Fibroblast of skin of right quadriceps (primary cell): ENCODE measurements around the gene C16orf96.

Experiments used
- DNase-seq: peaks from one replicate; pipeline ENCODE4 v3.0.0-alpha.2; 2013

The C16orf96 gene

GRCh38 chr16:4624015-4624826 is 68.1 kb downstream of the C16orf96 start, which contains the start of gene MGRN1:
TSS of gene MGRN1 (plus strand) at chr16:4624826. CDS start at chr16:4624961, 135 bp downstream.
- peak; percentile 97 for DNase-seq

DNA sequence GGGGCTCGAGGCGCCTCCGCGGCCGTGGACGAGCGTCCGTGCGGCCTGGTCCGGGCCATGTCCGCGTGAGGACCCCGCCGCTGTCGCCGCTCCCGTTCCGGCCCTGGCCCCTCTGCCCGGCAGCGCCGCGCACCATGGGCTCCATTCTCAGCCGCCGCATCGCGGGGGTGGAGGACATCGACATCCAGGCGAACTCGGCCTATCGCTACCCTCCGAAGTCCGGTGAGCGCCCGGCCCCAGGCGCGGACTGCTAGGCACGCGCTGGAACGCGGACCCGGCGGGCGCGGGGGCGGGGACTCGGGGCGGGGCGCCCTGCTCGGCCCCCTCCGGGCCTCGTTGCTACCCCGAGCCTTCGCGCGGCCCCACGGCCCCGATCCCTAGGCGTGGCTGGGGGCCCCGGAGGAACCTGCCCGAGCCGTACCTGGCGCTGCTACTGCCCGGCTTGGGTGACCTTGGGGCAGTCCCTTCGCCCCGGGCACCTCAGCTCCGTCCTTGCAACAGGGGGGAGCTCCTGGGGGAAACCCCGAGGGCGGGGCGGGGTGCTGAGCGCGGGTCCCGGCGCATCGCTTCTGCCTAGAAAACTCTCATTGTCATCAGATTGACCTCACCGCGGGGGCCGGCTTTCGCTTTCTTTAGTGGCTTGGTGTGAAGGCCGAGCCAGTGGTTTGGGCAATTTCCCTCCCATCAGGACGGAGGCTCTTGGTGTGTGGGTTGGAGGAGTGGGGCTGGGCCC is 68.9 kb downstream of the C16orf96 start:
- peak; percentile 38 for DNase-seq

DNA sequence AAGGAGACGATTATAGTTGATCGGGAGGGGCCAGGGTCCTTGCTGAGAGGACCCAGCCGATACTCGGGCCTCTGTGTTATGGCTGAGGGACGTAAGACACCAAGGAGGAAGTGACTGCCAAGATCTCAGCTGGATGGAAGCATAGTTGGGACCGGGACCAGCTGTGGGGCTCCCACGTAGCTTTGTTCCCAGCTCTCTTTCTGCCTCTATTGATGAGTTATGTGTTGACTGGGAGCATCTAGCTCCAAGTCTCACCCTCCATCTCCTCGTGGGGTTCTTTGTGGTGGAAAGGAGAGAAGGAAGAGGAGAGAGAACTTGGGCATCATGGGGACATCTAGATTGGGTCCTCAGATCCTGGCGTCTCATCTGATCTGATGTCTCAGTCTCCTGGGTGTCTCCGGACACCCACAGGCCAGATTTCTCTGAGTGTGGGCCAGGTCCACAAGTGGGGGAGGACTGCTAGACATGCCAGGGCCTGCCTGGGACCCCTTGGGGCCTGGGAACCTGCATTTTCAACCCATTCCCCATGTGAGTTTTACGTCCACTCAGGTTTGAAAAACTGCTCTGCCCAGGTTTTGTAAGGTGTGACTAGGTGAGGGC is 69.5 kb downstream of the C16orf96 start:
- DNase-seq = no peak

- DNase-seq = no peak
Observed at GRCh38 chr16:4626396-4626795, 70.3 kb downstream of the C16orf96 start.

- DNase-seq = no peak
Observed at GRCh38 chr16:4628283-4628682, 72.1 kb downstream of the C16orf96 start.

- DNase-seq = no peak
Observed at GRCh38 chr16:4631444-4631843, 75.3 kb downstream of the C16orf96 start.

DNA sequence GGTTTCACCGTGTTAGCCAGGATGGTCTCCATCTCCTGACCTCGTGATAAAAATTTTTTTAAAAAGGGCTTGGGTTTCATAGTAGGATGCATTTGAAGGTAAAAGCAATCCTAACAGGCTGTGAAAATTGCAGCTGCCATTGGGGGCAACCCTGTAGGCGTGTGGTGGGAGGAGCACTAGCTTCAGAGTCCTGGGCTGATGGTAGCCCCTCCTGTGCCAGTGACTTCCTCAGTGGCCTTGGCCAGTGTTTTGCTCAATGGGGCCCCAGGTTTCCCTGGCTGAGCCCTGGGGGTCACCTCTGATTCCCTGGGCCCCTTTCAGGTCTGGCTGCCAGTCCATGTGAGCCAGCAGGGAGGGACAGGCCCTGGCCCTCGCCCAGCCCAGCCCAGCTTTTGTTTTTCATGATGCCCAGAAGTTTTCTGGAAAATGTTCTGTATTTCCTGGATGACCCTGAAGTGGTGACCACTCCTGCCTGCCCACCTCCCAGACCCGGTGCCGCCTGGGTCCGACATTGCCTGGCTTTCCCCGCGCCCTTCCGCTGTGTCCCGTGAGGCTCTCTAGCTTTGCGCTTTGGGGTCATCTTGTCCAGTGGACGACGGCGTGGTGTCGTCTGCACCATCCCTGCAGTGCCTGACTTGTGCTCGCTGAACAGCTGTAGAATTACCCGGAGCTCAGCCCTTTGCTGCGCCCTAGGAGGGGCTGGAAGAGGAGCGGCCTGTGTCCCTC is 77.9 kb downstream of the C16orf96 start:
- DNase-seq = no peak

- no peak for DNase-seq
Observed at GRCh38 chr16:4634768-4635167, 78.6 kb downstream of the C16orf96 start.

DNA sequence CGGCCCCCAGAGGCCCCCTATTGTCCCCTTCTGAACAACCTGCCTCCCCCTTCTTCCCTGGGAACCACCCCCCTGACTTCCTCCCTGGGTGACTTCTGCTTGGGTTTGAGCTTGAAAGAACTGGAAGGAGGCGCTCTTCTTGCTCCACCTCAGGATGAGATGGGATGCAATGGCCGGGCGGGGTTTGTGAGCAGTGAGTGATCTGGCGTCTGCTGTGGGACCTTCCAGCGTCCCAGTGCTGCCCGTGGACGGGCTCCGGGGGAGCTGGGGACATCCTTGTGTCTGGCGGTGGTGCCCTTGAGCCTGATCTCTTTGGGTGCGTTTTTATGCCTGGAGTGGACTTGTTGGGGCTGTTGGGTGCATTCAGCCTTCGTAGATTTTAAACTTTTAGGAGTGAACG is 80.1 kb downstream of the C16orf96 start:
- DNase-seq = no peak

GRCh38 chr16:4637501-4638166 is 81.5 kb downstream of the C16orf96 start:
- no peak for DNase-seq

DNA sequence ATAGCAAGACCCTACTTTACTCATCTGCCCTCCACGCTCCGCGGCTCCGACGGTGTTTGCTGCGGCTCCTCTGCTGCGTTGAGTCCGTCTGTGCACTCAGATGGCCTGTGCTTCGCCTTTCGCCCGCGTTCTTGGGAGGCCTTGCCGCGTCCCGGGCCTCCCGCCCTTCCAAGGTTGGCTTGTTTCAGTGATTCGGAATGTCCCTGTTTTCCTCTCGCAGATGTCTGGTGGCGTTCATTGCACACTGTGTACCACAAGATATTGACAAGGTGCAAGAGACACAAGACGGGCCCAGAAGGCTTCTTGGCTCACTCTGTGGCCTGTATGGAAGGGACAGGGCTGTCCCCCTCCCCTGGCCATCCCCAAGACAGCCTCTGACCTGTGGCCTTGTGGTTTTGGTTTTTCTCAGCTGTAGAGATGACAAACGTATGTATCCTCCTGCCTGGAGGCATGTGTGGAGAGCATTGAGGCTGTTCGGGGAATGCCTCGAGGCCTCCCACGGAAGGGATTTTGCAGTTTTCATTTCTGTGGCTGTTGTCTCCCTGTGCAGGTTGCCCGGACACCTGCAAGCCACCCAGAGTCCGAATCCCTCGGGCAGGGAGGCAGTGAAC is 83.9 kb downstream of the C16orf96 start:
- no peak for DNase-seq

DNA sequence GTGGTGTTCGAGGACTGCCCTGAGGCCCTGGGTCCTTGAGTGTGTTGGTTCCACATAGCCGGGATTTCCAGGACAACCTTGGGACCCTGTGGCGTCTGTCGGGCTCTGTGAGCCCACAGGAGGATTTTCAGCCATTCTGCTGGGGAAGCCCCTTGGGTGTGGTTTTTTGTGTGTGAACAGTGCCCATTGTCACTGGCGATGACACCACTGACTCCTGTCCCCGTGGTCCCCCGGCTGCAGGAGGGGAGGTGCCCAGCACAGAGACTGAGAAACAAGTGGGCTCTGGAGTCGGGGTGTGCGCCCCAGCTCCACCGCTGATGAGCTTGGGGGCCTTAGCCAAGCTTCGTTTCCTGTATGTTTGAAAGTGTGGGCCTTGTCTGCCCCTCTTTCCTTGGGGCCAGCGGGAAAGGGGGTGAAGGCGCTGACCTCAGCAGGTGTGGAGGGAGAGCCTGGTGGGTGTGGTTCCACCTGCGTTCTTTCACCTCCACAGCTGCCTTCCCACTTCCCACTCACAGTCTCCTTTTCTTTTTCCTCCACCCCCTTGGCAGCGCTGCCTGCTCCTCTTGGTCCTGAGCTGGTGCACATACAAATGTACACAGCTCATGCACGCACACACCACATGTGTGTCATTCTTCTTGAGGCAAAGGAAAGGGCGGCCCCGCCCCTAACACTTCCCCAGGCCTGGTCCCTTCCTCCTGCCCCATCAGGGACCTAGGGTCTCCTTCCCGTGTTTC is 84.6 kb downstream of the C16orf96 start:
- no peak for DNase-seq

GRCh38 chr16:4641306-4641687 is 85.2 kb downstream of the C16orf96 start:
- DNase-seq = no peak

GRCh38 chr16:4641895-4642294 is 85.8 kb downstream of the C16orf96 start:
- DNase-seq = no peak

GRCh38 chr16:4646773-4647643 is 90.9 kb downstream of the C16orf96 start:
- DNase-seq = no peak

DNA sequence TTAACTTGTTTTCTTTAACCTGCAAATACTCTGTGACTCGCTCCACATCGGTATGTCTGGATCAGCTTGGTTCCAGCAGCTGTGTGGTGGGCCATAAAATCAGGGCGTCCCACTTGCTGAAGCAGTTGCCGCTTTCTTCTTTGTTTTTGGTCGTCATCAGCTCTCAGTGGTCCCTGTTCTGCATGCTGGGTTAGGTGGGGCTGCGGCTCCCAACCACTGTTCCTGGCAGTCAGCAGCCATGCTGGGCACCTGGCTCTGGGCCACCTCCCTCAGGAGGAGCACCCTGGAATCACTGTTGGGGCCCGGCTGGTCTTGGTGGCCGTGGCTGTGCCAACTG is 91.5 kb downstream of the C16orf96 start:
- no peak for DNase-seq

- no peak for DNase-seq
Observed at GRCh38 chr16:4648917-4649316, 92.8 kb downstream of the C16orf96 start.

- no peak for DNase-seq
Observed at GRCh38 chr16:4649744-4650442, 93.8 kb downstream of the C16orf96 start.
